Body of pancreas (tissue), 4 donors: Measurements from ENCODE around the gene PAQR8. TPM values are rescaled to one million over a fixed set of nuclear protein-coding genes. Genes with fewer than 3 reads are reported as not detected.

Experiments used
- ATAC-seq: fragments of 150-250 bp; one replicate; pipeline ENCODE4 v1.9.1; 2016
- DNase-seq, 4 donors: peaks; one replicate each; pipeline ENCODE4 v3.0.0-alpha.2; 2019
- H3K27ac ChIP-seq, 4 donors: fragments of 200-600 bp; sonication (generic); 1 replicate in 3 of 4; 2 replicates in 1 of 4; pipeline versions ENCODE4 v1.5.1 to v1.6.1; 2016 to 2019; ENCODE audit warnings: mild to moderate bottlenecking in 1 of 4, mixed read lengths in 1 of 4, moderate library complexity in 1 of 4
- H3K27me3 ChIP-seq, 2 donors: fragments of 200-600 bp; sonication (generic); one replicate each; pipeline ENCODE4 v1.6.0; 2016; ENCODE audit warnings: mild to moderate bottlenecking in 1 of 2
- H3K36me3 ChIP-seq, 2 donors: fragments of 200-600 bp; sonication (generic); replicated peaks in 1 of 2; 2 replicates each; pipeline ENCODE4 v1.5.1; 2016; ENCODE audit warnings: low read depth in 2 of 2; ENCODE audit not compliant: insufficient read depth in 1 of 2
- H3K4me1 ChIP-seq: fragments of 200-600 bp; sonication (generic); one replicate; pipeline ENCODE4 v1.6.0; 2016
- H3K4me3 ChIP-seq, 2 donors: fragments of 200-600 bp; sonication (generic); 1 replicate in 1 of 2; 2 replicates in 1 of 2; pipeline ENCODE4 v1.5.1; 2016 to 2019
- H3K9me3 ChIP-seq, 3 donors: fragments of 200-600 bp; sonication (generic); 1 replicate in 2 of 3; 2 replicates in 1 of 3; pipeline ENCODE4 v1.5.1; 2016
- POLR2A ChIP-seq, 3 donors: fragments of 450-650 bp; IDR thresholded peaks; one replicate each; pipeline ENCODE4 v1.6.1; 2016; ENCODE audit warnings: antibody characterized with exemption in 3 of 3, mild to moderate bottlenecking in 2 of 3
- WGBS, 2 donors: methylation state at CpG; one replicate each; pipeline ENCODE4 v1.1.5; 2017; 5-methylcytosine and 5-hydroxymethylcytosine counted together
- intact Hi-C: fragments of 100-400 bp; cut with DNase I; formaldehyde crosslinking; loops from one replicate; pipeline ENCODE4 v1.15.1; 2023
- total RNA-seq, 2 donors: library from RNA; depleted of rRNA; stranded (reverse); fragments of >200 nt; gene quantifications; one replicate each; pipeline ENCODE4 v1.1.0, GENCODE V29; 2016
- TF ChIP-seq, protein P1 (sequence below), 7 experiments: fragments of 450-650 bp in 4 of 7; fragments of 200-600 bp in 3 of 7; sonication (generic) in 3 of 7; IDR thresholded peaks; one replicate each; pipeline ENCODE4 v1.5.1; 2016 to 2019; ENCODE audit warnings: antibody characterized with exemption in 7 of 7

Gene PAQR8
- total RNA-seq, 2 donors from 2014 or later: 4.0 to 4.9 TPM

GRCh38 chr6:52335576-52335975 lies 26.4 kb upstream of the PAQR8 start:
- intact Hi-C loops: no loop called here
- Histone ChIP-seq H3K4me1 (peaks cover 9% of the 10 kb centered on the region), H3K4me3 (no peak overlapping the region), H3K27me3 (no peaks in the 10 kb centered on the region), H3K36me3 (no peaks in the 10 kb centered on the region), H3K27ac (no peak overlapping the region), H3K9me3 (no peaks in the 10 kb centered on the region)
- no peak for ATAC-seq
- TF ChIP-seq POLR2A (IDR thresholded peaks at IDR 0.05): no peak
- no peak for DNase-seq

DNA sequence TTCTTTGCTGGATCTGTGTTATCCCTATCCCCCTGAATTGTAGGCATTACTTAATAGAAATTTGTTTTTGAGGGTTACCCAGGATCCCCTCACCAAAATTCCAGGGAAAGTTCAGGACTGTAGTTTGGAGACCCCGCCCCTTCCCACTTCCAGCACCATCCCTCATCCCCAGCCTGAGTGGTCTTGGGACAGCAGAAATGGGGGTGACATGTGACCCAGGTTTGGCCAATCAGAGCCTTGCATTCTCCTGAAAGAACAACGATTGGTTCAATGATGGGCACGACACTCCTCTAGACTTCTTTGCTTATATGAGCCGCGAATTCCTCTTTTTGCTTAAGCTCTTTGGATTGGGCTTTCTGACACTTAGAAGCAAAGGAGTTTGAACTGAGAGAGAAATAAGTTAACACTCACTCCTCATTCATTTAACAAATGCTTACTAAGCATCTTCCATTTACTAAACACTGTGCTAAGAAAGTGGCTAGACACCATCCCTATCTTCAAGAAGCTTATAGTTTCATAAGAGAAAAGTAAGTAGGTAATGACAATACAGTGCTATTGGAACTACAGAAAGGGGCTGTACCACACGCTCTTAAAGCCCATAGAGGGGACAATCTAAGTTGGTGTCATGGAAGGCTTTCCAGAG lies 24.9 kb upstream of the PAQR8 start:
- Histone ChIP-seq H3K27ac (no peak overlapping the region), H3K36me3 (no peaks in the 10 kb centered on the region), H3K4me1 (peaks cover 9% of the 10 kb centered on the region), H3K27me3 (no peaks in the 10 kb centered on the region), H3K9me3 (no peaks in the 10 kb centered on the region), H3K4me3 (no peak overlapping the region)
- intact Hi-C loops: no loop called here
- no peak for ATAC-seq
- DNase-seq: no peak
- TF ChIP-seq, protein P1, sequence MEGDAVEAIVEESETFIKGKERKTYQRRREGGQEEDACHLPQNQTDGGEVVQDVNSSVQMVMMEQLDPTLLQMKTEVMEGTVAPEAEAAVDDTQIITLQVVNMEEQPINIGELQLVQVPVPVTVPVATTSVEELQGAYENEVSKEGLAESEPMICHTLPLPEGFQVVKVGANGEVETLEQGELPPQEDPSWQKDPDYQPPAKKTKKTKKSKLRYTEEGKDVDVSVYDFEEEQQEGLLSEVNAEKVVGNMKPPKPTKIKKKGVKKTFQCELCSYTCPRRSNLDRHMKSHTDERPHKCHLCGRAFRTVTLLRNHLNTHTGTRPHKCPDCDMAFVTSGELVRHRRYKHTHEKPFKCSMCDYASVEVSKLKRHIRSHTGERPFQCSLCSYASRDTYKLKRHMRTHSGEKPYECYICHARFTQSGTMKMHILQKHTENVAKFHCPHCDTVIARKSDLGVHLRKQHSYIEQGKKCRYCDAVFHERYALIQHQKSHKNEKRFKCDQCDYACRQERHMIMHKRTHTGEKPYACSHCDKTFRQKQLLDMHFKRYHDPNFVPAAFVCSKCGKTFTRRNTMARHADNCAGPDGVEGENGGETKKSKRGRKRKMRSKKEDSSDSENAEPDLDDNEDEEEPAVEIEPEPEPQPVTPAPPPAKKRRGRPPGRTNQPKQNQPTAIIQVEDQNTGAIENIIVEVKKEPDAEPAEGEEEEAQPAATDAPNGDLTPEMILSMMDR (IDR thresholded peaks at IDR 0.05): no peak
- no peak for TF ChIP-seq POLR2A (IDR thresholded peaks at IDR 0.05)
- 83 to 87% methylated on average over 6 of the region's 6 CpGs for WGBS, 2 donors

GRCh38 chr6:52337633-52338290 lies 24.2 kb upstream of the PAQR8 start:
- Histone ChIP-seq H3K9me3 (no peaks in the 10 kb centered on the region), H3K27me3 (no peaks in the 10 kb centered on the region), H3K4me3 (no peak overlapping the region), H3K27ac (no peak overlapping the region), H3K4me1 (peaks cover 9% of the 10 kb centered on the region), H3K36me3 (no peaks in the 10 kb centered on the region)
- WGBS, 2 donors: 78 to 90% methylated on average over 5 of the region's 5 CpGs
- no peak for ATAC-seq
- TF ChIP-seq POLR2A (IDR thresholded peaks at IDR 0.05): no peak
- TF ChIP-seq, protein P1 (IDR thresholded peaks at IDR 0.05): no peak
- intact Hi-C loops: no loop called here
- no peak for DNase-seq

DNA sequence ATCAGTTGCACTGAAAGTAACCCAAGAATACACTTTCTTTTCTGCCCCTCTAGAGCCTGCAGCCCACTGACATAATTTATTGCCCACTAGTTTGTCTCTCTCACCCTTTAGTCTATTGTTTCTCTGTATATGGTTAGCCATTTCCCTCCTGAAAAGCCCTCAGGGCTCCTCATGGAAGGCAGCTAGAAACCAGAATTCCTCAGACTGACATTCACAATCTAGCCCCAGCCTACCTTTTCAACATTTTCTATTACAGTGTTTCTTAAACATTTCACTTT lies 21.4 kb upstream of the PAQR8 start:
- no peaks in the 10 kb centered on the region for H3K36me3 ChIP-seq
- TF ChIP-seq, protein P1 (IDR thresholded peaks at IDR 0.05): no peak
- no peak for TF ChIP-seq POLR2A (IDR thresholded peaks at IDR 0.05)
- ATAC-seq: no peak
- H3K4me3 ChIP-seq: no peak overlapping the region
- H3K27me3 ChIP-seq: no peaks in the 10 kb centered on the region
- no peaks in the 10 kb centered on the region for H3K4me1 ChIP-seq
- intact Hi-C loops: no loop called here
- no peak for DNase-seq
- H3K27ac ChIP-seq: no peak overlapping the region
- no peaks in the 10 kb centered on the region for H3K9me3 ChIP-seq

GRCh38 chr6:52341561-52342260 lies 20.2 kb upstream of the PAQR8 start:
- WGBS, 2 donors: 49 to 84% methylated on average over 2 of the region's 2 CpGs
- H3K27me3 ChIP-seq: no peaks in the 10 kb centered on the region
- ATAC-seq (no peak), DNase-seq (no peak)
- intact Hi-C loops: no loop called here
- H3K27ac ChIP-seq: no peak overlapping the region
- no peaks in the 10 kb centered on the region for H3K4me1 ChIP-seq
- H3K36me3 ChIP-seq: no peaks in the 10 kb centered on the region
- no peak for TF ChIP-seq POLR2A (IDR thresholded peaks at IDR 0.05)
- no peak overlapping the region for H3K4me3 ChIP-seq
- no peaks in the 10 kb centered on the region for H3K9me3 ChIP-seq
